HG02610 (cell line): Measurements from ENCODE around the gene B4GALT3.
A peak's percentile ranks its signal among the peaks of the same experiment; 100 is the strongest.

Source experiments
- ATAC-seq: cut with Tn5 transposase; IDR thresholded peaks from one replicate; pipeline ENCODE4 v1.9.1; 2021; ENCODE audit warnings: mild to moderate bottlenecking, moderate library complexity; ENCODE audit not compliant: unreplicated experiment

Gene B4GALT3

DNA sequence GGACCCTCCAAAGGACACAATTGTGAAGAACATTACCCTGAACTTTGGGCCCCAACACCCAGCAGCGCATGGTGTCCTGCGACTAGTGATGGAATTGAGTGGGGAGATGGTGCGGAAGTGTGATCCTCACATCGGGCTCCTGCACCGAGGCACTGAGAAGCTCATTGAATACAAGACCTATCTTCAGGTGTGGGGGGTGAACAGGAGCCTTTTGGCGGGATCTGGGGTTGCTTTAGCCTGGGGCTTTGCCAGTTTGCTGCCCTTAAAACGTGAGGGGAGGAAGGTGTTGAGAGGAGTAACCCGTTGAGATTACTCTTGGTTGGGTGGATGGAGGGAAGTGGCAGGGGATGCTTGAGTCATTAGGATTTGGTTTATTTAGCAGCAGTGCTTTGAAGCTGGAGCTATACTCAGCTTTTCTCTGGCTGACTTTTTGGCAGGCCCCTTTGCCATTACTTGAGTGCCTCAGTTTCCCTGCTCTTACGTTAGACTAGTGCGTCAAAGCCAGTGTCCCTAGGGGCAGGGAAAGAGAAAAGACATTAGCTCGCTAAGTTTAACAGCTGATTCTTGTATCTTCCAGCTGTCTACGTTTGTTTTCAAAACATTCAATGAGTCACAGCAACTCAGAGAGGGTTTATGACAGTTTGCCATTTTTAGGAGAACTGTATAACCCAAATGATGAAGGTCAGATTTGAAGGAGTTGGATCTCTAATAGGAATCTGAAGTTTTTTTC, 29.3 kb upstream of the B4GALT3 start:
- ATAC-seq, result no peak

DNA sequence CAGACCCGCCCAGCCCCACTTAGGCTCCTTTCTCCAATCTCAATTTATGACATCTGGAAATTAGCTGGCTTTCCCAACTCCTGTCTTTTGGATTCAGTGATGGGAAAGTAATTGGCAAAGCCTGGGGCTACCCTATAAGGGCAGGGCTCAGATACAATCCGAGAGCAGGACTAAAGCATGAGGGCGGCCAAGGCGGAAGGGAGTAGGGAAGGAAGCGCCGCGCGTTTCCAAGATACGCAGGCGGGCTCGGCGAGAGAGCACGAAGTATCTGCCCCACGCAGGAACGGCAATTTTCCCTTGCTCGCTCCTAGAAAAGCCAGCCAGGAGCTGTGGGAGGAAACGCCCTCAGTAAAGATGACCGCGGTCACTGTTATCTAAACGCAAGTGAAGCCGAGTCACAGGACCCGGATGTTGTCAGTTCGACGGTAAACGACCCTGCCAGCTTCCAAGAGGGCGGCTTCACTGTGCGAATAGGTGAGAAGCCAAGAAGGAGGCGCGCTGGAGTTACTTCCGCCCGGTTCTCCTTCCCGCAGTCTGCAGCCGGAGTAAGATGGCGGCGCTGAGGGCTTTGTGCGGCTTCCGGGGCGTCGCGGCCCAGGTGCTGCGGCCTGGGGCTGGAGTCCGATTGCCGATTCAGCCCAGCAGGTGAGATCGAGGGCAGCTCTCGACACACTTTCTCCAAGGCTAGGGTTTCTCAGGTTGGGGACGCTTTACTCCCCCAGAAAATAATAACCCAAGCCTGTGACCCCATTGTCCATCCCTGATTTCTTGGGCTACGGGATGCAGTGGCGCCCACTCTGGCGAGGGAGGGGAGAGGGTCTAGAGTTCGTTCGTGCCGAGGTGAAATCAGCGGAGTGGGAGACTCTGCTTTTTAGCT, 24.8 kb upstream of the B4GALT3 start, which contains the start of gene NDUFS2:
Gene NDUFS2, plus strand, starts transcription at position 532 of the 877 bp plus-strand sequence. Its CDS starts 19 bp downstream, at position 551.
- peak; percentile 96 for ATAC-seq

DNA sequence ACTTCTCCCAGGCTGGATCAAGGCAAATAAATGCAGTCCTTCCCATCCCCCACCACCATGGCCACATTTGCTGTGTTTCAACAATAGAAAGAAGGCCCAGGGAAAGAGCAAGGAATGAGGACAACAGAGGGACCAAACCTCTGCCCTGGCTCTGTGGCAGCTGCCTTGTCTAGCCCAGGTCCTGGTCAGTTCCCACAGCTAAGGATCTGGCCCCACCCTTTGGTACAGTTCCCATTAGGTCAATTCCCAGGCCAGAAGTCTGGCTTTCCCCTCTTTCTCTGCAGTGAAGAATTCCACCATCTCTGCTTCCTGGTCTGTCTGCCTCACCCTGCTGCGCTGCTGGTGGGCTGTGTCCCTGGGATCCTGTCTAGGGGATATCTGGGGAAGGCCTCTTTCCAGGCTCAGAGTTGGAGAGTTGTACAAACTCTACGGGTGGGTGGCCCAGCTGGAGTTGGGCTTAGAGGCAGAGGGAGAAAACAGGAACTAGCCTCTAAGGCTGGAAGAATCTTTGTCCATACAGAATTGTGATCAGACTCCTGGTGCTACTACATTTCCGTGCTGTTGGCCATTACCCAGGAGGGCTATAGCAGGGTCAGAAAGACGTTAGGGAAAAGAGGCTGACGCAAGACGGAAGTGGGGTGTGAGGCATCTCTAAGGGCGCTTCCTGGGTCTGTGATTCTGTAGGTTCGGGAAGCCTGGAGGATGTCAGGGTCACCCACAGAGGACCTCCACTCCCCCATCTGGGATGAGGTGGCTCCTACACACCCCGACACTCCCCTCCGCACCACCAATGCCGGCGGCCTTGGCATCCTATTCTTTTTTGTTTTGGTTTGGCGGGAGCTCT, 23.9 kb upstream of the B4GALT3 start:
- no peak for ATAC-seq

DNA sequence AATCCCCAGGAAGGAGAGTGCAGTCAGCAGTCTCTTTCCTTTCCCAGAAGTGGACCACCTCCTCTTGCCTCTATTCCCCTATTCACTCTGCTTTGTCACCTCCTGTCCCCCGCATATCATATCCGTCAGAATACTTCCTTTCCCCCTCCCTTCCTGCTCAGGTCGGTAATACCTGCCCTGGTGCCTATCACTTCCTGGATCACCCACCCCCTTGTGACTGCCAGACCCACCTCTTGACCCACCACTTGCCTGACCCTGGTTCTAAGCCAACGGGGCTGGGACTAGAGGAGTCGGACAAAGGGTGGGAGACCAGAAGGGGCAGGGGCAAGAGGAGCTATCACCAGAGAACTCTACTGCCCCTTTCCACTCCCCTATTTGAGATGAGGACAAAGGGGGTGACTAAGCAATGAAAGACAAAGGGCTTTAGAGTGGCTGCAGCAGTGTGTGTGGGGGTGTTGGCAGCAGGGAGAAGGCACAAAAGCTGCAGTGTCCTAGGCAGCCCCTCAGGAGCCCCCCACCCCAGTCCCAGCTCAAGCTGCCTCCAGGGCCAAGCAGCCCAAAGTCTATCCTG, 23.2 kb upstream of the B4GALT3 start:
- no peak for ATAC-seq

DNA sequence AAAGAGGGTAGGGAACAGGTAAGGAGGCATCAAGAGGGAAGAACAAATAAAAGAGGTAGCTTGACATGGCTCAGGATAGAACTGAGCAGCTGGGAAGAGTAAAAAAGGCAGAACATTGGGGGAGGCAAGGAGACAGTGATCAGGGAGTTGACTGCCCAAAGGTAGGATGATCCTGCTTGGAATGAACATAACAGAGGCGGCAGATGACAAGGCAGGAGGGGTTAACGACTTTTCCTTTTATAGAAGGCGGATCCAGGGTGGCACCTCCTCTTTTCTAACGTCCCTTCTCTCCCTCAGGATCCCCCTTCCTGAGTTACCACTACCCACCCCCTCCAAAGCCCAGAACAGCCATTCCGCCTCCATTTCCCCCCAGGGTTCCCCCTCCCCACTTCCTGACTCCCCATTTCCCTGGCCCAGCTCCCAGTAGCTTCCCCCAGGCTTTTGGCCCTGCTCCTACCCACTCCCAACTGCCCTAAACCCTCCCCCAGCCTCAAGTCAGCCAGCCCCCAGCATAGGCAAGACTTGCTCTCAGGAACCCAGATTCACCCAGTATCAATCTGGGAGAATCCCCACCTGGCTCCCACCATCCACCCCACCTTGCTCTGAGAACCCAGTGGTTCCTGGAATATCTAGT, 22.3 kb upstream of the B4GALT3 start:
- ATAC-seq, result no peak

DNA sequence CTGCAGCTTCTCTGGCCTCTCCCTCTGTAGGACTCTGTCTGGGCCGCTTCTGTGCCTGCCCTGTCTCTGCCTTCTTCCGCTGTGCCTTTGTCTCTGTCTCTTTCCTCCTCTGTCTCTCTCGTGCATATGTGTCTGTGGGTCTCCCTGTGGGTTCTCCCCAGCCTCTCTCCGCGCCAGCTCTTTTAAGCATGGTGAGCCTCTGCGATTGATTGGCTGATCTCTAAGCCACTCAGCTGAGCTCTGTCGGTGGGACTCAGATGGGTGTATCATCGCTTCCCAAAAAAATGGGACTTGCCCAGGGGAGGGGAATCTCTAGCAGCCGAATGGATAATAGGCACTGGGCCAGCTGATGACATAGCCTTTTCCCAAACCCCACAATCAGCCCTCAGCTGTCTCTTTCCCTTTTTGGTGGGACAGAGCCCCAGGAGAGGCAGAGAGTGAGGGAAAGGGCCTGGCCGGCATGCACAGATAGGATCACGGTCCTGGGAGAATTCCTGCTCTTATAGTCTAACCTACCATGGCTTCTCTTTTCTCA, 21.7 kb upstream of the B4GALT3 start, which contains the start of gene ADAMTS4:
Gene ADAMTS4, minus strand, starts transcription at position 158 of the 535 bp plus-strand sequence. CDS start 427 bp downstream, outside the sequence.
- no peak for ATAC-seq

DNA sequence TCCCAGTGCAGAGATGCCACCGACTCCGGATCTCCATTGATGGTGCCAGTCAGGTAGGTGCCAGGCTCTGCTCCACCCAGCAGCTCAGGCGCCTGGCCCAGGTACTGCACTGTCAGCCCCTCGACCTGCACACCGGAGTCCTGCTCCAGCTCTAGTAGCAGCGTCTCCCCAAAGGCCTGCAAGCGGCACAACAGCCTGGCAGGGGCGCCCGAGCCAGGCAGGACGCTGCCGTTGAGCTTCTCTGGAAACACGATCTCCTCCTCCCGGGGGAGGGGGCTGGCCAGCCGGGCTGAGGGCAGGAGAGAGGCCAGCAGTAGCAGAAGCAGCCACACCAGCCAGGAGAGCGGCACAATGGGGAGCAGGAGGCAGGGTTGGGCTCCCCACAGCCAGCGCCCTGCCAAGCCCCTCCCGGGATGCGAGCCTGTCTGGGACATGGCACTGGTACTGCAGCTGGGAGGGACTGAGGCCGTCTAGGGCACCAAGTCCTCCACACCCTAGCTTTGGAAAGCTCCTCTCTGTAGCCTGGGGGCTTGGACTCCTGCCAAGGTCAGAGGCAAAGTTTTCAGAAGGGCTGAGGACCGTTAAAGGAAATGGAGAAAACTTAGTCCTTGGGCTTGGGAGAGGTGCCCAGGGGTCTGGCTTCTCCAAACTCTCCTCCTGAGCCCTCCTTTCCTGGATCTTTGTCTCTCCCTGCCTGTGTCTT, 21.0 kb upstream of the B4GALT3 start:
- no peak for ATAC-seq

DNA sequence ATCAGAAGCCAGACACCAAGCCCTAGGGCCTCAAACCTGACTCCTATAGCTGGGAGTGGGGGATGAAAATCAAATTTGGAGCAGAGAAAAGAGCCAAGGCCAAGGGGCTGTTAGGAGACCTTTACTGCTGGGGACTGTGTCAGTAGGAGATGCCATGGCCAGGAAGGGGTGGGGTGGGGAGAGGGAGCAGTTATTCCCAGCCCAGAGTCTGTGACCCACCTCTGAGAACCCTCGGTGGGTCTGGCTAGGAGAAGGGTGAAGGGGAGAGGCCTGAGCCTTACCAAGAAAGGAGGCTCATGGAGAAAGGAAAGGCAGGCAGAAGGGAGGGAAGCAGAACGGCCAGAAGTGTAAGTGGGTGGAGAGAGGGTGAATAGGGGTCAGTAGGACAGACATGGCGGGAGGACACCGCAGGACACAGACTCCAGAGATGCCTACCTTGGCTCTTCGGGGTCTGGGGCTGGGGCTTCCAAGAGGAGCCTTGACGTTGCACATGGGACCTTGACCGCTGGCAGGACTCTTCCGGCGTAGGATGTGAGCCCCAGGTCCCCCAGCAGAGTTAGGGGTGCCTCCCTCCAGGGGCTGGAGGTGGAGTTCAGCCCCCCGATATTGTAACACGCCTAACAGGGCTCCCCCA, 20.4 kb upstream of the B4GALT3 start:
- ATAC-seq, result no peak

DNA sequence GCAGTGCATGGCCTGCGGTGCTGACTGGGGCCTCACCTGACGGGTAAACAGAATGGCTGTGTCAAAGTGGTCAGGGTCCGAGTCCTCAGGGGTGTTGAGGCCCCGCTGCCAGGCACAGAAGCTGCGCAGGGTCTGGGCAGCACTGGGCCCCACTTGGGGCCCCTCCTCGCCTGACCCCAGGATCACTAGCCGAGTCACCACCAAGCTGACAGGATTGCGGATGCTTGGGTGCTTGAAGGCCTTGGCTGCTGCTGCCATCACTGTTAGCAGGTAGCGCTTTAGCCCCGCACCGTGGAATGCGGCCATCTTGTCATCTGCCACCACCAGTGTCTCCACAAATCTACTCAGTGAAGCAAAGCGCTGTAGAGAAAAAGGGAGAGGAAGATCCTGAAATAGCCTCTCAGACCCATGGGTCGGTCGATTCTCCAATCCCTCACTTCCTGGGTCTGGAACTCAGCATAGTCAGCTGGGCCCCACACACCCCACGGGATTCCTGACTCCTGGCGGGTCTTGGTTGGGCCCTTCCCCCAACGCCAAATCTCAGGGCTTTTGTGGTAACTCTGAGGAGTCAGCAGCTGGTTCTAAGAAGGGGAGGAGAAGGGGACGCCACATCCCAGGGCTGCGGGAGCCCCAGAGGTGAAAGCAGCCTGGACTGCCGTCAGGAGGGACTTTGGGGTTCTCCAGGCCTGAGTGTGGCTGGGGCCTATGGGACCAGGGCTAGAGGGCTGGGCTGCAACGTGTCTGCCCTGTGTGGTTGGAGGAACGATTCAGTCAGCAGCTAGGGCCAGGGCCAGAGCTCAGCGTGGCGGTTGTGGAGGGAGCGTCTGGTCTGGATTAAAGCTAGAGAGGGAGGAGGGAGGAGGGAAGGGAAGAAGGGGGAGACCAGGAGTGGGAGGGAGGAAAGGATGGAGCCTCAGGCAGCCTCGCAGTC, 19.5 kb upstream of the B4GALT3 start:
- no peak for ATAC-seq

DNA sequence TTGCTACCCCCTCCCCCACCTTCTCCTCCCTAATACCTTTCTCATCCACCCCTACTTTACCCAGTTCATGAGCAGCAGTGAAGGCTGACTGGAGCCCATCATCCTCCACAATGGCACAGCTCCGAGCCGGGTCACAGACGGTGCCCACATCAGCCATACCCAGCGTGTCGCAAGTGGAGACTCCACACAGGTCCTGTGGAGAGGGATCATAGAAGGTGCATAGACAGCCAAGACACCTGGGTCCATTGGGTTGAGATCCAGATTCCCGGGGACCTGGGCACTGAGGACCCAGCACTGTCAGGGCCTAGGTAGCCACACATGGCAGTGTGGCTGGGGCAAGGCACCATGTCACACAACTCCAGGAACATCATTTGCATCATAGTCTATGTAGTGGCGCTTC, 18.8 kb upstream of the B4GALT3 start:
- ATAC-seq, result no peak

DNA sequence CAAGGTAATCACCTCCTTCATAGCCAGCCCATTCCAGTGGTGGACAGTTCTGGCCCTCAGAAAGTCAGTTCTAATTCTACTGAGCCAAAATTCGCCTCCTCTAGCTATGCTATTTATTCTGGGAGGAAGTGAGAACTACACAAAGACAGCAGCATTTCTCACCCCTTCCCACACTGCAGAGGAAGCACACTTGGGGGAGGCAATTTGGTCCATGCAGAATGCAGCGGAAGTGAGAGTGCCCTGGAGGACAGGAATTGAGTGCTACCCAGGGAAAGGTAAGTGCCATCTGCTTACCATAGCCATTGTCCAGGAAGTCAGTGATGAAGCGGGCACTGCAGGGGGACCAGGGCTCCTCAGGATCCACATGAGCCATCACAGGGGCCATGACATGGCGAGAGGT, 17.9 kb upstream of the B4GALT3 start:
- ATAC-seq, result peak; percentile 59

DNA sequence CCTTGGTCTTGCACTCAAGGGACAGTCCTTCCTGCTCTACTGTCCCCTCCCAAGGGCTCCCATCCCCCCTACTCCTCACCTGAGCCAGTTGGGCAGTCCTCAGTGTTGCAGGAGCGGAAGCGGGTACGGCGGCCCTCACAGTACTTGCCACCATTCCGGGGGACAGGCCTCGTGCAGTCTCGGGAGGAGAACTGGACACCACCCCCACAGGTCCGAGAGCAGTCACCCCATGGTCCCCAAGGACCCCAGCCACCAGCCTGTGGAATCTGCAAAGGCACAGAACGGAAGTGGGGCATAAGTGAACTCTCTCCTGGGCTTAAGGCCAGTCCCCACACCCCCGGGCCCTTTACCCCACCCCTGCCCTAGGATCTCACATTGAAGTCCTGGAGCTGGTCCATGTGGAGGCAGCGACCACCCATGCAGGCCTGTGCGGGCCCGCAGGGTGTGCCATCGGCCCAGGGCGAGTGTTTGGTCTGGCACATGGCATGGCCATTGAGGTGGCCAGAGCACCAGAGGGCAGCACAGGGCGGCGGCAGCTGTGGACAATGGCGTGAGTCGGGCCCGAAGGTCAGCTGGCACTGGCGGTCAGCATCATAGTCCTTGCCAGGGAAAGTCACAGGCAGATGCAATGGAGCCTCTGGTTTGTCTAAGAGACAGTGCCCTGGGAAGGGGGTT, 16.4 kb upstream of the B4GALT3 start:
- no peak for ATAC-seq

DNA sequence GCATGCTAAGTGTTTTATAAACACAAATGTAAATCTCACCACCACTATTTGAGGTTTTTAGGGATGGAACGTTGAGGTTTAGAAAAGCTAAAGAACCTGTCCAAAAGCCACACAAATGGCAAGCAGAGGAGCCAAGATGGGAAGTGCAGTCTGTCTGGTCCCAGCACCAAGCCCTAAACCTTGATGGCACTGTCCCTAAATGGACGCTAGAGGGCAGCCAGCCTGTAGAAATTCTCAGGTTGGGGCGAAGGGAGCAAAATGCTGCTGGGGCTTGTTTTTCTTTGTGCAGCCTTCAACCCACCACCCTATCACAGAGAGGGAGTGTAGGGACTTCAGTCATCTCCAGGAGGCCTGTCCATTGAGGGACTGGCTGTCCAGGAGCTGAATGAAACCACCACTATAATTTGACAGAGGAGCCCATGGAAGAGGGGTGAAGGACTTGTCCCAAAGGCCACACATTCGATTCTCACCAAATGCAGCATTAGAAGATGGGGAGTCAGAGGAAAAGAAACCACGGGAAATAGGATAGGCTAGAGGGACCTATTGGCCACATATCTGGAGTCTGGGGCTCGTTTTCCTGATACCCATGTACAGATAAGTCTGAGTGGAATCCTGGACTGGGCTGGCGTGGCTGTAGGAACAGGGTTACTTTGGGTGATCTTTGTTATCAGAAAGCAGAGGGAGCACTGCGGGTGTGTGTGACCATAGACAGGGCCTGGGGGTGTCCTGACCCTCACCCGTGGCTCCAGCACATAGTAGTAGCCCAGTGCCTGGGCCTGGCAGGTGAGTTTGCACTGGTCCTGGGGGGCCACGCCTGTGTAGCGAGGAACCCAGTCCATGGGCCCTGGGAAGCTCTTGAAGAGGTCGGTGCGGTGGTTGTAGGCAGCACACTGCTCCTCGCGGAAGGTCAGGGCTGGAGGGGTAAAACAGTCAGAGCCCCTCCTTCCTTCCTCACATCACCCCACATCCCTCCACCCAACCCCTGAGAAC, 15.5 kb upstream of the B4GALT3 start:
- ATAC-seq, result peak; percentile 59

DNA sequence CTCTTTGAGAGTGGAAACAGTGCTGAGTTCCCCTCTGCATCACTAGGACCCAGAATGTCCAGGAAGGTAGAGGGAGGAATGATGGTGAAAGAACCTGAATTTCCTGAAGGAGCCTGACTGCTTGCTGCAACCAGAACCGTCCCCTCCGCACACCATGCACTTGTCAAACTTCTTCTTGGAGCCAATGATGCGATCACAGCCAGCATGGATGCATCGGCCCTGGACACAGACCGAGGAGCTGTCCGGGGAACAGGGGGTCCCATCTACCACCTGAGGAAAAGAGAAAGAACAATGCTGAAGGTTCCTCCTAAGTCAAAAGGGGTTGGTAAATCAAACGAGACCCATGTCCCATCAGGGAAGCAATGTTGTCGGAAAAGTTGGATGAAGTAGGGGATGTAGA, 14.7 kb upstream of the B4GALT3 start:
- no peak for ATAC-seq

DNA sequence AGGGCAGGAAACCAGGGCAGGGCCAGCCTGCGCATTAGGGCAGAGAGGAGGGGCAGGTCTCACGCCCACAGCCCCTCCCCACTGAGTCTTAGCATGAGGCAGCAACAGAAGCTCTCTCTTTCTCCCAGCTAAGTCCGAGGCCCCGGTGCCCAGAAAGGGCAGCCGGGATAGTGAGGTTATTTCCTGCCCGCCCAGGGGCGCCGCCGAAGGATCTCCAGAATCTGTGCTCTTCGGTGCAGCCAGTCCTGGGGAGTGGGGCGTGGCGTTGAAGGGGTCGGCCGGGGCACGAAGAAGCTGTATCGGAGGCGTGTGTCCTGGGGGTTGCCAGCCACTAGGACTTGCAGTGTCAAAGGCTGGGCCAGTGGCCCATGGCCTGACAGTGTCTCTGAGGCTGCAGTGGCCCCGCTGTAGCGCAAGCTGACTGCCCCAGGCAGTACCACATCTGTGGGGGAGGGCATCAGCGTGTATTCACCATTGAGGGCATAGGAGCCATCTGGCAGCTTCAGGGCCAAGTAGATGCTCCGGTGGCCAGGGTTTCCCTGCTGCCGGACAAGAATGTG, 13.7 kb upstream of the B4GALT3 start:
- ATAC-seq, result no peak

DNA sequence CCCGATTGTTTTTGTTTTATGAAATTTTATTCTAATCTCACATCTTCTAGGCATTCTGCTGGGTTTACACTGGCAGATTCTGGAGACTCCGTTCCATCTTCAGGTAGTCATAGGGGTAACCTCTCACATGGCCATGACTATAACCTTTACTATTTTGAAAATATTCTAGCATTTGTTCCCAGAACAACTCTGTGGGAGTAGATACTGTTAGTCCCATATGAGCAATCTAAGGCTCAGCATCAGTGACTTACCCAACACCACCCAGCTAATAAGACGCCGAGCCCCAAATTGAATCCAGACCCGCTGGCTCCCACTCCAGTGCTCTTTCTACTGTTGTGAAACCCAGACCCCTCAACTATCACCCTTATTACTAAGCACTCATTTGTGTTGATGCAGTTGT, 11.7 kb upstream of the B4GALT3 start:
- ATAC-seq, result no peak
